Measurements from ENCODE around the gene PCBD2. TPM values are rescaled to one million over a fixed set of nuclear protein-coding genes. Genes with fewer than 3 reads are reported as not detected.

Gene PCBD2
- total and polyA plus RNA-seq, 7 donors, result 8.9 to 29.9 (median 23.8) TPM

DNA sequence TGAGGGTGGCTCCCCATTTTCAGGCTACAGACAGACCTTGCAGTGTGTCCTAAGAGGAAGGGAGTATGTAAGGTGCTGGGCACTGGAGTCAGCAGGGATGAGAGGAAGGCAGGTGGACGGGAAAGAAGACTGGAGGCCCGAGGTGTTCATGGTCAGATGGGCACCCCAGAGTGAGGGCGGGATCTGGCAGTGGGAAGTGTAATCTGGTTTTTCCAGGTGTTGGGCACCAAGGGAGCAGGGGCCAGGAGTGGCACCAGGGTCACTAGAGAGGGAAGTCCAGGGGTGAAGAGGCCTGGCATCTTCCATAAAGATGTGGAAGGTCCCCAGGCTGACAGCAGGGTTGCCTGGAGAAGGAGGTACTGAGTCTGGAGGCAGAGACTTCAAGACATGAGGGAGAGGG is 99.4 kb downstream of the PCBD2 start:
- intact Hi-C loops (cut with DNase I), result no loop called here
- Histone ChIP-seq H3K27ac (no peak overlapping the region), H3K4me3 (no peak overlapping the region), H3K9me3 (no peaks in the 10 kb centered on the region), H3K36me3 (ENCODE audit: insufficient read depth in 1 of 2, low read depth in 1 of 2) (no peaks in the 10 kb centered on the region), H3K27me3 (ENCODE audit: insufficient read depth in 3 of 3, low read length in 2 of 3) (no peaks in the 10 kb centered on the region), H3K4me1 (no peaks in the 10 kb centered on the region)
- WGBS, 3 donors, result 92 to 97% (median 93%) methylated on average over 3 of the region's 3 CpGs
- TF ChIP-seq, protein P1, sequence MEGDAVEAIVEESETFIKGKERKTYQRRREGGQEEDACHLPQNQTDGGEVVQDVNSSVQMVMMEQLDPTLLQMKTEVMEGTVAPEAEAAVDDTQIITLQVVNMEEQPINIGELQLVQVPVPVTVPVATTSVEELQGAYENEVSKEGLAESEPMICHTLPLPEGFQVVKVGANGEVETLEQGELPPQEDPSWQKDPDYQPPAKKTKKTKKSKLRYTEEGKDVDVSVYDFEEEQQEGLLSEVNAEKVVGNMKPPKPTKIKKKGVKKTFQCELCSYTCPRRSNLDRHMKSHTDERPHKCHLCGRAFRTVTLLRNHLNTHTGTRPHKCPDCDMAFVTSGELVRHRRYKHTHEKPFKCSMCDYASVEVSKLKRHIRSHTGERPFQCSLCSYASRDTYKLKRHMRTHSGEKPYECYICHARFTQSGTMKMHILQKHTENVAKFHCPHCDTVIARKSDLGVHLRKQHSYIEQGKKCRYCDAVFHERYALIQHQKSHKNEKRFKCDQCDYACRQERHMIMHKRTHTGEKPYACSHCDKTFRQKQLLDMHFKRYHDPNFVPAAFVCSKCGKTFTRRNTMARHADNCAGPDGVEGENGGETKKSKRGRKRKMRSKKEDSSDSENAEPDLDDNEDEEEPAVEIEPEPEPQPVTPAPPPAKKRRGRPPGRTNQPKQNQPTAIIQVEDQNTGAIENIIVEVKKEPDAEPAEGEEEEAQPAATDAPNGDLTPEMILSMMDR (IDR thresholded peaks at IDR 0.05), result no peak
- DNase-seq, result no peak
- ATAC-seq, result no peak

- no peak for DNase-seq
Measured at GRCh38 chr5:135005076-135005475, 100.1 kb downstream of the PCBD2 start.

GRCh38 chr5:135007305-135007704 is 102.4 kb downstream of the PCBD2 start:
- Histone ChIP-seq H3K4me3 (no peak overlapping the region), H3K36me3 (ENCODE audit: insufficient read depth in 1 of 2, low read depth in 1 of 2) (no peaks in the 10 kb centered on the region), H3K27me3 (ENCODE audit: insufficient read depth in 3 of 3, low read length in 2 of 3) (no peaks in the 10 kb centered on the region), H3K27ac (no peak overlapping the region), H3K9me3 (no peaks in the 10 kb centered on the region), H3K4me1 (no peaks in the 10 kb centered on the region)
- WGBS, 3 donors, result 96 to 99% (median 98%) methylated on average over 9 of the region's 9 CpGs
- intact Hi-C loops (cut with DNase I), result no loop called here
- TF ChIP-seq, protein P1 (IDR thresholded peaks at IDR 0.05), result no peak
- DNase-seq (no peak), ATAC-seq (no peak)

More at GRCh38 chr5:135005076-135005475, 100.1 kb downstream of the PCBD2 start:
- Histone ChIP-seq H3K9me3 (no peaks in the 10 kb centered on the region), H3K27me3 (ENCODE audit: insufficient read depth in 3 of 3, low read length in 2 of 3) (no peaks in the 10 kb centered on the region), H3K36me3 (ENCODE audit: insufficient read depth in 1 of 2, low read depth in 1 of 2) (no peaks in the 10 kb centered on the region), H3K4me3 (no peak overlapping the region), H3K4me1 (no peaks in the 10 kb centered on the region), H3K27ac (no peak overlapping the region)
- intact Hi-C loops (cut with DNase I), result no loop called here
- 79 to 100% (median 100%) methylated on average over 3 of the region's 3 CpGs for WGBS, 3 donors
- ATAC-seq, result no peak
- TF ChIP-seq, protein P1 (IDR thresholded peaks at IDR 0.05), result no peak

GRCh38 chr5:135007749-135008363 is 102.9 kb downstream of the PCBD2 start:
- no peaks in the 10 kb centered on the region for H3K9me3 ChIP-seq
- H3K4me1 ChIP-seq, result no peaks in the 10 kb centered on the region
- H3K36me3 ChIP-seq (ENCODE audit: insufficient read depth in 1 of 2, low read depth in 1 of 2), result no peaks in the 10 kb centered on the region
- no peak overlapping the region for H3K27ac ChIP-seq
- no peak for ATAC-seq
- TF ChIP-seq, protein P1 (IDR thresholded peaks at IDR 0.05), result no peak
- 85 to 89% (median 86%) methylated on average over 11 of the region's 11 CpGs for WGBS, 3 donors
- DNase-seq, result no peak
- no peak overlapping the region for H3K4me3 ChIP-seq
- H3K27me3 ChIP-seq (ENCODE audit: insufficient read depth in 3 of 3, low read length in 2 of 3), result no peaks in the 10 kb centered on the region
- intact Hi-C loops (cut with DNase I), result no loop called here

DNA sequence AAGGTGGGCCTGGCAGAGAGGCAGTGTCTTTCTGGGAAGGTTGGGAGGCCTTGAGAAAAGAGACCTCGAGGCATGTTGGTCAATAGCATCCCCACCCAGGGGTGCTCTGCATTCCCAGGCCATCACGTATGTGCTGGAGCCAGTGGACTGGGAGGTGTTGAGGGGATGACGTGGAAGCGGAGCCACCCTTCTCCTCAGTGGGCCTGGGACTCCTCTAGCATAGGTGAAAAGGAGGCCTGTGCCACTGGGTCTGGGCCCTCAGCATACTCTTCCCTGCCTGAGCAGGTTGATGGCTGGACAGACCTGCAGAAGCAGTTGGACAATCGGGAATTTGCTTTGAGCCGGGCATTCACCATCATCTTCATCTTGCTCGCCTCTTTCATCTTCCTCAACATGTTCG is 103.6 kb downstream of the PCBD2 start:
- no peaks in the 10 kb centered on the region for H3K36me3 ChIP-seq (ENCODE audit: insufficient read depth in 1 of 2, low read depth in 1 of 2)
- H3K27ac ChIP-seq, result no peak overlapping the region
- WGBS, 3 donors, result 93 to 99% (median 97%) methylated on average over 8 of the region's 8 CpGs
- no peak overlapping the region for H3K4me3 ChIP-seq
- no peaks in the 10 kb centered on the region for H3K27me3 ChIP-seq (ENCODE audit: insufficient read depth in 3 of 3, low read length in 2 of 3)
- no peaks in the 10 kb centered on the region for H3K4me1 ChIP-seq
- ATAC-seq, result no peak
- DNase-seq, result no peak
- TF ChIP-seq, protein P1 (IDR thresholded peaks at IDR 0.05), result no peak
- H3K9me3 ChIP-seq, result no peaks in the 10 kb centered on the region
- intact Hi-C loops (cut with DNase I), result no loop called here

Measured in psoas muscle (tissue), 8 donors.